HCT116 (cell line): ENCODE measurements around the gene HLA-DRA. TPM values are rescaled to one million over a fixed set of nuclear protein-coding genes. Genes with fewer than 3 reads are reported as not detected.

Source experiments
- ATAC-seq: fragments of 200-7000 bp; cut with Tn5 transposase; 2 replicates; pipeline ENCODE4 v1.9.1; 2020; ENCODE audit warnings: mild to moderate bottlenecking, moderate library complexity
- BruUV-seq: library from RNA; stranded (reverse); fragments of 400-500 nt; replicated peaks from 2 replicates; lab custom pipeline; 2021; lab: Mats Ljungman, UMichigan
- CTCF ChIA-PET: fragments of 300-600 bp; sonication (Branson Sonifier 250); formaldehyde crosslinking; loops from one replicate; lab custom pipeline; 2021; ENCODE audit warnings: antibody characterized with exemption; lab: Charles Lee
- POLR2A ChIA-PET: fragments of 300-600, 350-600 bp; sonication (Branson Sonifier 250); formaldehyde crosslinking; loops from one replicate; lab custom pipeline; 2021; ENCODE audit warnings: antibody characterized with exemption; lab: Charles Lee
- RAD21 ChIA-PET, 2 experiments: fragments of 300-600 bp; sonication (Branson Sonifier 250); formaldehyde crosslinking; loops; one replicate each; lab custom pipeline; 2023; ENCODE audit warnings: low total read pairs in 2 of 2; ENCODE audit not compliant: uncharacterized antibody in 2 of 2, unreplicated experiment in 2 of 2, low non-redundant PET in 1 of 2; lab: Charles Lee
- DNase-seq: peaks from one replicate; pipeline ENCODE4 v3.0.0-alpha.2; 2010; ENCODE audit warnings: low read depth, low spot score
- H2AFZ ChIP-seq: fragments of 200-600 bp; shearing (Covaris generic), sonication (generic); 2 replicates; pipeline ENCODE4 v1.6.1; 2017; ENCODE audit warnings: low read depth, mixed run types, mixed read lengths, antibody characterized with exemption, low read length; ENCODE audit not compliant: poor library complexity, severe bottlenecking
- H3K27ac ChIP-seq: 2 replicates; pipeline ENCODE4 v1.5.1; 2012; ENCODE audit warnings: low read depth, low read length
- H3K27me3 ChIP-seq: fragments of 200-600 bp; sonication (generic); 2 replicates; pipeline ENCODE4 v1.6.1; 2016; ENCODE audit warnings: mixed run types, low read length, mixed read lengths; ENCODE audit not compliant: insufficient read depth
- H3K36me3 ChIP-seq, 2 experiments: fragments of 200-500 bp in 1 of 2; fragments of 200-600 bp in 1 of 2; sonication (Bioruptor generic) in 1 of 2; sonication (generic) in 1 of 2; 2 replicates each; pipeline versions ENCODE4 v1.5.1 to v1.6.1; 2014 to 2016; ENCODE audit warnings: low read length in 2 of 2, inconsistent platforms in 1 of 2, mixed read lengths in 1 of 2, mixed run types in 1 of 2; ENCODE audit not compliant: insufficient read depth in 2 of 2, control insufficient read depth in 1 of 2
- H3K4me1 ChIP-seq, 2 experiments: fragments of 200-600 bp in 1 of 2; sonication (generic) in 1 of 2; 2 replicates each; pipeline versions ENCODE4 v1.5.1 to v1.6.1; 2012 to 2017; ENCODE audit warnings: low read length in 2 of 2, inconsistent platforms in 1 of 2, mild to moderate bottlenecking in 1 of 2, mixed read lengths in 1 of 2, mixed run types in 1 of 2, moderate library complexity in 1 of 2; ENCODE audit not compliant: insufficient read depth in 2 of 2, control insufficient read depth in 1 of 2
- H3K4me2 ChIP-seq: fragments of 200-600 bp; sonication (generic); 2 replicates; pipeline ENCODE4 v1.6.1; 2017; ENCODE audit warnings: mixed run types, low read length, mixed read lengths
- H3K4me3 ChIP-seq, 2 experiments: fragments of 200-600 bp in 1 of 2; sonication (generic) in 1 of 2; replicated peaks in 1 of 2; 2 replicates each; pipeline ENCODE4 v1.5.1; 2011 to 2016; ENCODE audit warnings: low read length in 2 of 2, control low read depth in 1 of 2, low read depth in 1 of 2, mild to moderate bottlenecking in 1 of 2, mixed read lengths in 1 of 2, mixed run types in 1 of 2
- H3K79me2 ChIP-seq: fragments of 200-600 bp; sonication (generic); 2 replicates; pipeline ENCODE4 v1.6.1; 2017; ENCODE audit warnings: mild to moderate bottlenecking, mixed run types, low read length, moderate library complexity, mixed read lengths; ENCODE audit not compliant: insufficient read depth
- H3K9ac ChIP-seq: fragments of 200-600 bp; sonication (generic); 2 replicates; pipeline ENCODE4 v1.6.1; 2016; ENCODE audit warnings: low read length, mixed read lengths
- H3K9me2 ChIP-seq: fragments of 200-600 bp; sonication (generic), shearing (Covaris generic); 2 replicates; pipeline ENCODE4 v1.6.1; 2017; ENCODE audit warnings: mixed run types, mild to moderate bottlenecking, moderate library complexity; ENCODE audit not compliant: insufficient read depth
- H3K9me3 ChIP-seq, 2 experiments: fragments of 200-500 bp in 1 of 2; fragments of 200-600 bp in 1 of 2; sonication (Bioruptor generic) in 1 of 2; sonication (generic) in 1 of 2; 2 replicates each; pipeline ENCODE4 v1.6.1; 2014 to 2017; ENCODE audit warnings: low read length in 2 of 2, mixed read lengths in 2 of 2, inconsistent platforms in 1 of 2, low read depth in 1 of 2, mild to moderate bottlenecking in 1 of 2, mixed run types in 1 of 2, moderate library complexity in 1 of 2; ENCODE audit not compliant: control insufficient read depth in 1 of 2, insufficient read depth in 1 of 2
- H4K20me1 ChIP-seq: fragments of 200-600 bp; sonication (generic), shearing (Covaris generic); 2 replicates; pipeline ENCODE4 v1.6.1; 2017; ENCODE audit warnings: mixed run types, mild to moderate bottlenecking, moderate library complexity; ENCODE audit not compliant: insufficient read depth
- CEBPB ChIP-seq: IDR thresholded peaks from 2 replicates; pipeline ENCODE4 v1.6.1; 2012; ENCODE audit warnings: low read depth
- EGR1 ChIP-seq: IDR thresholded peaks from 2 replicates; pipeline ENCODE4 v1.6.1; 2012; ENCODE audit warnings: low read depth
- EZH2 ChIP-seq: fragments of 200-600 bp; sonication (generic); IDR thresholded peaks from 2 replicates; pipeline ENCODE4 v1.6.1; 2017; ENCODE audit warnings: antibody characterized with exemption, mixed run types
- FOSL1 ChIP-seq: IDR thresholded peaks from 2 replicates; pipeline ENCODE4 v1.6.1; 2012; ENCODE audit warnings: low read depth
- POLR2AphosphoS5 ChIP-seq: IDR thresholded peaks from 2 replicates; pipeline ENCODE4 v1.6.1; 2011; ENCODE audit warnings: mild to moderate bottlenecking, low read depth, low read length, moderate library complexity
- RAD21 ChIP-seq: IDR thresholded peaks from 2 replicates; pipeline ENCODE4 v1.6.1; 2012; ENCODE audit warnings: low read depth, mild to moderate bottlenecking
- SIN3A ChIP-seq: IDR thresholded peaks from 2 replicates; pipeline ENCODE4 v1.6.1; 2012; ENCODE audit warnings: low read depth
- SP1 ChIP-seq: IDR thresholded peaks from 2 replicates; pipeline ENCODE4 v1.6.1; 2012; ENCODE audit warnings: low read depth
- SRF ChIP-seq: IDR thresholded peaks from 2 replicates; pipeline ENCODE4 v1.6.1; 2012; ENCODE audit warnings: low read depth
- ZFX ChIP-seq: fragments of 450-650 bp; IDR thresholded peaks from 2 replicates; pipeline ENCODE4 v1.6.1; 2017
- intact Hi-C: fragments of 100-400 bp; cut with micrococcal nuclease; formaldehyde crosslinking; loops from 2 replicates; pipeline ENCODE4 v1.10.0; 2022
- total RNA-seq: library from RNA; stranded (reverse); gene quantifications from one replicate; pipeline ENCODE4 v1.2.1, GENCODE V29; 2021; ENCODE audit not compliant: unreplicated experiment
- TF ChIP-seq, protein P1 (sequence below): IDR thresholded peaks from 2 replicates; pipeline ENCODE4 v1.6.1; 2012; ENCODE audit warnings: low read depth
- TF ChIP-seq, protein P2 (sequence below), 3 experiments: fragments of 200-600 bp in 1 of 3; sonication (generic) in 1 of 3; IDR thresholded peaks in 2 of 3; conservative IDR thresholded peaks in 1 of 3; 2 replicates each; pipeline ENCODE4 v1.5.1; 2012 to 2017; ENCODE audit warnings: low read depth in 2 of 3, low read length in 2 of 3, antibody characterized with exemption in 1 of 3, borderline replicate concordance in 1 of 3, control low read depth in 1 of 3, mild to moderate bottlenecking in 1 of 3, mixed read lengths in 1 of 3, mixed run types in 1 of 3, moderate library complexity in 1 of 3; ENCODE audit not compliant: insufficient read depth in 1 of 3

The HLA-DRA gene
- total RNA-seq, 1 experiment from 2014 or later: 4.7 TPM

DNA sequence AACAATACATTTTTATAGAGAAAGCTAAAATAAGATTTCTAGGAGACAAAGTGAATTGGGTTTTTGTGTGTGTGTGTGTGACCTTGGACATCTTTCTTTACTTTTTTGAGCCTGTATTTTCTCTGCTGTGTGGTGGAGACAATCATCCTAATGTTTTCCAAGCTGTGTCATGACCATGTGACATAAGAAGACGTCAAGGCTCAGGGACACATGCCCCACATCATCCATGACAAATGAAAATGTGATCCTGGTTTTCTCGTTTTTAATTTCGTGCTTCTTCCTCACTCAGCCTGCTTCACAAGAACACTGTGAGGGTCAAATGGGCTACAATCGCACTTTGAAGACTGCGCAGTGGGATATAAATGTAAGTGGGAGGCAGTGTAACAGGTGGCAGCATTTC, 28.8 kb upstream of the HLA-DRA start:
- H3K4me2 ChIP-seq: no peak overlapping the region
- no peak overlapping the region for H3K27ac ChIP-seq
- TF ChIP-seq EGR1 (no peak), CEBPB (no peak), FOSL1 (no peak), POLR2AphosphoS5 (no peak), SRF (no peak), RAD21 (no peak), SIN3A (no peak), EZH2 (no peak), ZFX (no peak), SP1 (no peak)
- TF ChIP-seq, protein P1, sequence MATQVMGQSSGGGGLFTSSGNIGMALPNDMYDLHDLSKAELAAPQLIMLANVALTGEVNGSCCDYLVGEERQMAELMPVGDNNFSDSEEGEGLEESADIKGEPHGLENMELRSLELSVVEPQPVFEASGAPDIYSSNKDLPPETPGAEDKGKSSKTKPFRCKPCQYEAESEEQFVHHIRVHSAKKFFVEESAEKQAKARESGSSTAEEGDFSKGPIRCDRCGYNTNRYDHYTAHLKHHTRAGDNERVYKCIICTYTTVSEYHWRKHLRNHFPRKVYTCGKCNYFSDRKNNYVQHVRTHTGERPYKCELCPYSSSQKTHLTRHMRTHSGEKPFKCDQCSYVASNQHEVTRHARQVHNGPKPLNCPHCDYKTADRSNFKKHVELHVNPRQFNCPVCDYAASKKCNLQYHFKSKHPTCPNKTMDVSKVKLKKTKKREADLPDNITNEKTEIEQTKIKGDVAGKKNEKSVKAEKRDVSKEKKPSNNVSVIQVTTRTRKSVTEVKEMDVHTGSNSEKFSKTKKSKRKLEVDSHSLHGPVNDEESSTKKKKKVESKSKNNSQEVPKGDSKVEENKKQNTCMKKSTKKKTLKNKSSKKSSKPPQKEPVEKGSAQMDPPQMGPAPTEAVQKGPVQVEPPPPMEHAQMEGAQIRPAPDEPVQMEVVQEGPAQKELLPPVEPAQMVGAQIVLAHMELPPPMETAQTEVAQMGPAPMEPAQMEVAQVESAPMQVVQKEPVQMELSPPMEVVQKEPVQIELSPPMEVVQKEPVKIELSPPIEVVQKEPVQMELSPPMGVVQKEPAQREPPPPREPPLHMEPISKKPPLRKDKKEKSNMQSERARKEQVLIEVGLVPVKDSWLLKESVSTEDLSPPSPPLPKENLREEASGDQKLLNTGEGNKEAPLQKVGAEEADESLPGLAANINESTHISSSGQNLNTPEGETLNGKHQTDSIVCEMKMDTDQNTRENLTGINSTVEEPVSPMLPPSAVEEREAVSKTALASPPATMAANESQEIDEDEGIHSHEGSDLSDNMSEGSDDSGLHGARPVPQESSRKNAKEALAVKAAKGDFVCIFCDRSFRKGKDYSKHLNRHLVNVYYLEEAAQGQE: no peak
- TF ChIP-seq, protein P2, sequence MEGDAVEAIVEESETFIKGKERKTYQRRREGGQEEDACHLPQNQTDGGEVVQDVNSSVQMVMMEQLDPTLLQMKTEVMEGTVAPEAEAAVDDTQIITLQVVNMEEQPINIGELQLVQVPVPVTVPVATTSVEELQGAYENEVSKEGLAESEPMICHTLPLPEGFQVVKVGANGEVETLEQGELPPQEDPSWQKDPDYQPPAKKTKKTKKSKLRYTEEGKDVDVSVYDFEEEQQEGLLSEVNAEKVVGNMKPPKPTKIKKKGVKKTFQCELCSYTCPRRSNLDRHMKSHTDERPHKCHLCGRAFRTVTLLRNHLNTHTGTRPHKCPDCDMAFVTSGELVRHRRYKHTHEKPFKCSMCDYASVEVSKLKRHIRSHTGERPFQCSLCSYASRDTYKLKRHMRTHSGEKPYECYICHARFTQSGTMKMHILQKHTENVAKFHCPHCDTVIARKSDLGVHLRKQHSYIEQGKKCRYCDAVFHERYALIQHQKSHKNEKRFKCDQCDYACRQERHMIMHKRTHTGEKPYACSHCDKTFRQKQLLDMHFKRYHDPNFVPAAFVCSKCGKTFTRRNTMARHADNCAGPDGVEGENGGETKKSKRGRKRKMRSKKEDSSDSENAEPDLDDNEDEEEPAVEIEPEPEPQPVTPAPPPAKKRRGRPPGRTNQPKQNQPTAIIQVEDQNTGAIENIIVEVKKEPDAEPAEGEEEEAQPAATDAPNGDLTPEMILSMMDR (IDR thresholded peaks at IDR 0.05 in 2 of 3, conservative IDR thresholded peaks at IDR 0.05 in 1 of 3; ENCODE audit: borderline replicate concordance in 1 of 3, insufficient read depth in 1 of 3, low read depth in 2 of 3, low read length in 2 of 3): no peak
- no peak for ATAC-seq
- BruUV-seq: no TSS peak
- H3K4me3 ChIP-seq: no peak overlapping the region
- H3K36me3 ChIP-seq: no peaks in the 10 kb centered on the region
- H2AFZ ChIP-seq: no peak overlapping the region
- H3K79me2 ChIP-seq: no peaks in the 10 kb centered on the region
- H3K9ac ChIP-seq: no peak overlapping the region
- ChIA-PET RAD21 (no interaction called here), POLR2A (no interaction called here), CTCF (interaction anchor here (0.6 to 1.0 kb wide), 2 partner anchors 9 to 280 kb away, joined by 3 read pairs; no protein-coding TSS in a partner anchor)
- no peaks in the 10 kb centered on the region for H3K27me3 ChIP-seq
- intact Hi-C loops: loop anchor here (1.0 kb wide), 1 partner anchor 166 kb away; no protein-coding TSS in a partner anchor
- DNase-seq: no peak
- no peaks in the 10 kb centered on the region for H3K9me2 ChIP-seq
- H3K9me3 ChIP-seq: no peaks in the 10 kb centered on the region
- no peaks in the 10 kb centered on the region for H4K20me1 ChIP-seq
- peaks cover 0 to 11% of the 10 kb centered on the region in 2 experiments; a peak in 3 of 4 replicates for H3K4me1 ChIP-seq
